ENCODE data around the gene HLF.

HLF gene

GRCh38 chr17:55259684-55260111 lies 5.1 kb upstream of the HLF start:
- no peak for FAIRE-seq

- no peak for FAIRE-seq
Observed at GRCh38 chr17:55261311-55261710, 3.4 kb upstream of the HLF start.

GRCh38 chr17:55263569-55264277 lies 1.0 kb upstream of the HLF start:
- no peak for FAIRE-seq

- FAIRE-seq: no peak
Observed at GRCh38 chr17:55264278-55264644, 499 bp upstream of the HLF start.

GRCh38 chr17:55265311-55266021 lies 706 bp downstream of the HLF start:
- no peak for FAIRE-seq

GRCh38 chr17:55266051-55266957 lies 1.5 kb downstream of the HLF start:
- no peak for FAIRE-seq

- FAIRE-seq: no peak
Observed at GRCh38 chr17:55266958-55267688, 2.4 kb downstream of the HLF start.

- no peak for FAIRE-seq
Observed at GRCh38 chr17:55267777-55268648, 3.3 kb downstream of the HLF start.

- FAIRE-seq: no peak
Observed at GRCh38 chr17:55268649-55269480, 4.1 kb downstream of the HLF start.

- FAIRE-seq: no peak
Observed at GRCh38 chr17:55269894-55270293, 5.1 kb downstream of the HLF start.

GRCh38 chr17:55271223-55271571 lies 6.4 kb downstream of the HLF start:
- FAIRE-seq: no peak

- FAIRE-seq: no peak
Observed at GRCh38 chr17:55271958-55272710, 7.4 kb downstream of the HLF start.

GRCh38 chr17:55272711-55273578 lies 8.2 kb downstream of the HLF start:
- FAIRE-seq: no peak

GRCh38 chr17:55273579-55274354 lies 9.0 kb downstream of the HLF start:
- no peak for FAIRE-seq

- FAIRE-seq: no peak
Observed at GRCh38 chr17:55274355-55275255, 9.8 kb downstream of the HLF start.

GRCh38 chr17:55275894-55276804 lies 11.4 kb downstream of the HLF start:
- FAIRE-seq: no peak
